ENCODE measurements around the gene OR14C36. TPM values are rescaled to one million over a fixed set of nuclear protein-coding genes. Genes with fewer than 3 reads are reported as not detected.
"Not testable (repeated sequence)": the region's sequence is repeated elsewhere in the genome, so short reads cannot be mapped to it uniquely, and the experiment has no call there.

OR14C36 gene, protein sequence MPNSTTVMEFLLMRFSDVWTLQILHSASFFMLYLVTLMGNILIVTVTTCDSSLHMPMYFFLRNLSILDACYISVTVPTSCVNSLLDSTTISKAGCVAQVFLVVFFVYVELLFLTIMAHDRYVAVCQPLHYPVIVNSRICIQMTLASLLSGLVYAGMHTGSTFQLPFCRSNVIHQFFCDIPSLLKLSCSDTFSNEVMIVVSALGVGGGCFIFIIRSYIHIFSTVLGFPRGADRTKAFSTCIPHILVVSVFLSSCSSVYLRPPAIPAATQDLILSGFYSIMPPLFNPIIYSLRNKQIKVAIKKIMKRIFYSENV
- not detected in 3 replicates for total RNA-seq (2021)
- Bru-seq, nascent RNA: not detected
- long read RNA-seq, experiment 1: 0 reads
- long read RNA-seq, experiment 2: 0 reads
- long read RNA-seq, experiment 3: 0 reads

- peaks cover 77% of the 10 kb centered on the region for H3K9me3 Mint-ChIP-seq
- no peak for TF ChIP-seq SOX15 (CRISPR knock-in tag; IDR thresholded peaks at IDR 0.05)
- H3K27ac Mint-ChIP-seq: no peak within 1 kb of the TSS
- no peak for DNase-seq (ENCODE audit: low spot score)
- no peaks in the 10 kb centered on the region for H3K4me1 Mint-ChIP-seq
- H3K4me3 Mint-ChIP-seq: no peak within 1 kb of the TSS
- no peak for ATAC-seq
- ChIA-PET CTCF (no interaction called here), POLR2A (no interaction called here)
- peaks cover 42% of the 10 kb centered on the region for H3K36me3 Mint-ChIP-seq
- no peaks in the 10 kb centered on the region for H3K27me3 Mint-ChIP-seq (ENCODE audit: low read depth)
Measured at GRCh38 chr1:248348475-248348874, at the start of gene OR14C36. OR14C36 (plus strand) TSS chr1:248348775; CDS start chr1:248348775, 0 bp downstream.

DNA sequence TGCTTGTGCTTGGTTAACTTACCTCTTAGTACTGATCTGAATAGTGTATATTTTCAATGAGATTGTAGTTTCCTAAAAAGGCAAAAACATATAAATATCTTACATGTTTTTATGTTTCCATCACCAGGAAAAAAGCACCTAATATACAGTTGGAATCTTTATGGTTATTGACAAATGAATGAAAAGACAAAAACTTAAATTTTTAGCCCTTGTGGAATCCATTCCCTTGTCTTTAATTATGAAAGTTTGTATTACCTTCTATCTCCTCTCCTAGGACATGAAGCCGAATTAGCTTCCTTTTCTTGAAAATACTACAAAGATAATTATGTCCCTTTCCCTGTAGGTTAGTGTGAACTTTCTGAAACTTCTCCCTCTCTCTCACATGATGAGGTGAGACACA is 45.3 kb upstream of the OR14C36 start, which contains the start of gene OR2T12:
Gene OR2T12 (minus strand): TSS at position 101 of the 400 bp plus-strand sequence. CDS start 7,846 bp downstream, outside the sequence.
- no peak within 1 kb of the TSS for H3K27ac Mint-ChIP-seq
- no peak for ATAC-seq
- H3K4me1 Mint-ChIP-seq: no peaks in the 10 kb centered on the region
- peaks cover 72% of the 10 kb centered on the region for H3K9me3 Mint-ChIP-seq
- TF ChIP-seq ZNF317 (CRISPR knock-in tag; IDR thresholded peaks at IDR 0.05; ENCODE audit: borderline replicate concordance, low read depth): no peak
- no peak within 1 kb of the TSS for H3K4me3 Mint-ChIP-seq
- CTCF ChIA-PET: no interaction called here
- DNase-seq (ENCODE audit: low spot score): no peak
- POLR2A ChIA-PET: no interaction called here
- no peaks in the 10 kb centered on the region; the same call in 1 of the 2 replicates for H3K27me3 Mint-ChIP-seq (ENCODE audit: low read depth)
- peaks cover 55% of the 10 kb centered on the region for H3K36me3 Mint-ChIP-seq

GRCh38 chr1:248305672-248306071 is 42.9 kb upstream of the OR14C36 start:
- DNase-seq (ENCODE audit: low spot score); H3K4me3 Mint-ChIP-seq; CTCF ChIA-PET; POLR2A ChIA-PET; H3K27me3 Mint-ChIP-seq (ENCODE audit: low read depth); H3K27ac Mint-ChIP-seq; ATAC-seq; H3K4me1 Mint-ChIP-seq: not testable (repeated sequence)
- Mint-ChIP-seq H3K36me3 (peaks cover 58% of the 10 kb centered on the region), H3K9me3 (peaks cover 74% of the 10 kb centered on the region)

GRCh38 chr1:248306103-248306502 is 42.5 kb upstream of the OR14C36 start:
- CTCF ChIA-PET: no interaction called here
- H3K27ac Mint-ChIP-seq: no peak overlapping the region
- DNase-seq (ENCODE audit: low spot score): no peak
- H3K36me3 Mint-ChIP-seq: peaks cover 58% of the 10 kb centered on the region
- no peaks in the 10 kb centered on the region for H3K27me3 Mint-ChIP-seq (ENCODE audit: low read depth)
- H3K4me1 Mint-ChIP-seq: no peaks in the 10 kb centered on the region
- TF ChIP-seq NFATC4 (CRISPR knock-in tag; IDR thresholded peaks at IDR 0.05): no peak
- no peak for TF ChIP-seq ZNF396 (CRISPR knock-in tag; IDR thresholded peaks at IDR 0.05; ENCODE audit: borderline replicate concordance)
- no peak for TF ChIP-seq NFE2L1 (CRISPR knock-in tag; IDR thresholded peaks at IDR 0.05)
- TF ChIP-seq TCF7 (CRISPR knock-in tag; IDR thresholded peaks at IDR 0.05; ENCODE audit: low read depth): no peak
- no peak for TF ChIP-seq ZNF138 (CRISPR knock-in tag; conservative IDR thresholded peaks at IDR 0.05)
- TF ChIP-seq ATF1 (CRISPR knock-in tag; IDR thresholded peaks at IDR 0.05): no peak
- no peak for TF ChIP-seq MXD4 (CRISPR knock-in tag; IDR thresholded peaks at IDR 0.05; ENCODE audit: borderline replicate concordance)
- no peak for TF ChIP-seq AFF4 (CRISPR knock-in tag; IDR thresholded peaks at IDR 0.05; ENCODE audit: borderline replicate concordance)
- TF ChIP-seq, protein P1, sequence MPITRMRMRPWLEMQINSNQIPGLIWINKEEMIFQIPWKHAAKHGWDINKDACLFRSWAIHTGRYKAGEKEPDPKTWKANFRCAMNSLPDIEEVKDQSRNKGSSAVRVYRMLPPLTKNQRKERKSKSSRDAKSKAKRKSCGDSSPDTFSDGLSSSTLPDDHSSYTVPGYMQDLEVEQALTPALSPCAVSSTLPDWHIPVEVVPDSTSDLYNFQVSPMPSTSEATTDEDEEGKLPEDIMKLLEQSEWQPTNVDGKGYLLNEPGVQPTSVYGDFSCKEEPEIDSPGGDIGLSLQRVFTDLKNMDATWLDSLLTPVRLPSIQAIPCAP (CRISPR knock-in tag; IDR thresholded peaks at IDR 0.05): no peak
- TF ChIP-seq GABPB1 (CRISPR knock-in tag; IDR thresholded peaks at IDR 0.05): no peak
- no peak for TF ChIP-seq NFYB (CRISPR knock-in tag; conservative IDR thresholded peaks at IDR 0.05; ENCODE audit: low read depth)
- ATAC-seq: no peak
- no peak overlapping the region for H3K4me3 Mint-ChIP-seq
- POLR2A ChIA-PET: no interaction called here
- peaks cover 74% of the 10 kb centered on the region for H3K9me3 Mint-ChIP-seq

DNA sequence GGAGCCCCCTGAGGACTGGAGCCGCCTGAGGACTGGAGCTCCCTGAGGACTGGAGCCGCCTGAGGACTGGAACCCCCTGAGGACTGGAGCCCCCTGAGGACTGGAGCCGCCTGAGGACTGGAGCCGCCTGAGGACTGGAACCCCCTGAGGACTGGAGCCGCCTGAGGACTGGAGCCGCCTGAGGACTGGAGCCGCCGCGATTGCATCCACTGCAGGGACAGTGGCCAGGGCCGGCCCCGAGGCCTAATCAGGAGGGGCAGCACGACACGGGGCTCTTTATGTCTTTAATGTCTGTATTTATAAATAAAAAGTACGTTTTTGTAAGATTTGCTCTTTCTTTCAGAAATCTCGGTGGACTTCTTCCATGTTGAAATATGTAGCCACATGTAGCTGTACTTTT is 41.8 kb upstream of the OR14C36 start:
- H3K27me3 Mint-ChIP-seq (ENCODE audit: low read depth); ATAC-seq; POLR2A ChIA-PET; H3K4me1 Mint-ChIP-seq; H3K4me3 Mint-ChIP-seq; H3K27ac Mint-ChIP-seq; CTCF ChIA-PET; DNase-seq (ENCODE audit: low spot score): not testable (repeated sequence)
- H3K36me3 Mint-ChIP-seq: peaks cover 59% of the 10 kb centered on the region
- peaks cover 77% of the 10 kb centered on the region for H3K9me3 Mint-ChIP-seq
